Keratinocyte (primary cell): ENCODE measurements around the gene SCARF2. TPM values are rescaled to one million over a fixed set of nuclear protein-coding genes. Genes with fewer than 3 reads are reported as not detected.

ENCODE experiments used
- DNase-seq: peaks from one replicate; pipeline ENCODE4 v3.0.0-alpha.2; 2011; ENCODE audit warnings: low read depth, missing footprints, low spot score
- FAIRE-seq: peaks from 2 replicates; lab custom pipeline; 2011; peaks lifted over from hg19 to GRCh38; lab: Jason Lieb, UNC
- H2AFZ ChIP-seq: 2 replicates; pipeline ENCODE4 v1.6.0; 2012; ENCODE audit warnings: low read length, control low read depth, inconsistent platforms; ENCODE audit not compliant: control insufficient read depth
- H3K27ac ChIP-seq: 2 replicates; pipeline ENCODE4 v1.5.1; 2011; ENCODE audit warnings: low read length; ENCODE audit not compliant: control insufficient read depth, insufficient read depth
- H3K27me3 ChIP-seq: 3 replicates; pipeline ENCODE4 v1.6.0; 2011; ENCODE audit warnings: low read length; ENCODE audit not compliant: control insufficient read depth, insufficient read depth; ENCODE audit errors: extremely low read depth
- H3K36me3 ChIP-seq, 2 experiments: 2 replicates in 1 of 2; 3 replicates in 1 of 2; pipeline ENCODE4 v1.5.1; 2011; ENCODE audit warnings: low read length in 2 of 2, mild to moderate bottlenecking in 1 of 2; ENCODE audit not compliant: control insufficient read depth in 2 of 2, insufficient read depth in 2 of 2; ENCODE audit errors: extremely low read depth in 1 of 2
- H3K4me1 ChIP-seq: 3 replicates; pipeline ENCODE4 v1.5.1; 2011; ENCODE audit warnings: low read length; ENCODE audit not compliant: control insufficient read depth, insufficient read depth; ENCODE audit errors: extremely low read depth
- H3K4me2 ChIP-seq: 3 replicates; pipeline ENCODE4 v1.6.0; 2011; ENCODE audit warnings: low read depth, low read length; ENCODE audit not compliant: control insufficient read depth, insufficient read depth; ENCODE audit errors: extremely low read depth
- H3K4me3 ChIP-seq, 3 experiments: fragments of 200-600 bp in 1 of 3; sonication (generic) in 1 of 3; 2 replicates in 2 of 3; 3 replicates in 1 of 3; pipeline ENCODE4 v1.5.1; 2011 to 2016; ENCODE audit warnings: low read length in 3 of 3, mild to moderate bottlenecking in 3 of 3, control low read depth in 2 of 3, inconsistent platforms in 1 of 3, low read depth in 1 of 3, mixed read lengths in 1 of 3, mixed run types in 1 of 3, moderate library complexity in 1 of 3; ENCODE audit not compliant: control insufficient read depth in 2 of 3, insufficient read depth in 2 of 3; ENCODE audit errors: extremely low read depth in 1 of 3
- H3K79me2 ChIP-seq: 2 replicates; pipeline ENCODE4 v1.6.0; 2012; ENCODE audit warnings: low read length; ENCODE audit not compliant: control insufficient read depth, insufficient read depth
- H3K9ac ChIP-seq: 3 replicates; pipeline ENCODE4 v1.6.0; 2011; ENCODE audit warnings: low read length; ENCODE audit not compliant: control insufficient read depth, insufficient read depth; ENCODE audit errors: extremely low read depth
- H3K9me1 ChIP-seq: 3 replicates; pipeline ENCODE4 v1.6.0; 2011; ENCODE audit warnings: low read length; ENCODE audit not compliant: control insufficient read depth, insufficient read depth; ENCODE audit errors: extremely low read depth
- H3K9me3 ChIP-seq: 2 replicates; pipeline ENCODE4 v1.5.1; 2012; ENCODE audit warnings: low read depth, low read length; ENCODE audit not compliant: control insufficient read depth
- H4K20me1 ChIP-seq: 3 replicates; pipeline ENCODE4 v1.6.0; 2011; ENCODE audit warnings: low read length; ENCODE audit not compliant: control insufficient read depth, insufficient read depth; ENCODE audit errors: extremely low read depth
- CTCF ChIP-seq, 3 experiments: IDR thresholded peaks in 1 of 3; conservative IDR thresholded peaks in 1 of 3; optimal IDR thresholded peaks in 1 of 3; 2 replicates in 2 of 3; 3 replicates in 1 of 3; pipeline versions ENCODE3 to v1.5.1; 2011; ENCODE audit warnings: low read length in 3 of 3, mild to moderate bottlenecking in 3 of 3, moderate library complexity in 2 of 3, control low read depth in 1 of 3, inconsistent platforms in 1 of 3; ENCODE audit not compliant: insufficient read depth in 2 of 3; ENCODE audit errors: extremely low read depth in 1 of 3
- EZH2 ChIP-seq: IDR thresholded peaks from one replicate; pipeline ENCODE4 v1.6.1; 2012; ENCODE audit warnings: inconsistent platforms, mild to moderate bottlenecking, low read length, moderate library complexity
- dilution Hi-C: fragments of 300-500 bp; cut with MboI; formaldehyde crosslinking; loops from one replicate; pipeline ENCODE4 v1.7.0; 2020; ENCODE audit warnings: low sequenced_read_pairs; ENCODE audit not compliant: extremely low pct_ligation_motif_present
- polyA plus RNA-seq, 5 experiments: library from polyadenylated mRNA; depleted of rRNA in 3 of 5; stranded (reverse) in 3 of 5; stranded (forward) in 1 of 5; unstranded in 1 of 5; fragments of >200 nt; gene quantifications; 1 replicate in 1 of 5; 2 replicates in 3 of 5; 3 replicates in 1 of 5; pipeline versions ENCODE4 v1.2.1 to v1.2.3, GENCODE V29; 2011 to 2012; ENCODE audit warnings: missing spikeins in 2 of 5, low read depth in 1 of 5, low replicate concordance in 1 of 5

Gene SCARF2
- polyA plus RNA-seq, 1 donor (not counting 4 experiments of a cell fraction or from before 2014, with no cell fraction given): 0.05 TPM

GRCh38 chr22:20438427-20438677, 727 bp upstream of the SCARF2 start:
- DNase-seq (no peak), FAIRE-seq (no peak)
- Histone ChIP-seq H3K4me3 (no peak overlapping the region), H3K9ac (no peak overlapping the region), H3K9me1 (no peaks in the 10 kb centered on the region), H3K9me3 (no peaks in the 10 kb centered on the region), H3K79me2 (no peaks in the 10 kb centered on the region), H3K27ac (no peak overlapping the region), H3K4me2 (no peak overlapping the region), H3K36me3 (peaks cover 0 to 4% of the 10 kb centered on the region in 2 experiments), H4K20me1 (peaks cover 4% of the 10 kb centered on the region), H3K4me1 (peaks cover 9% of the 10 kb centered on the region), H2AFZ (no peak overlapping the region), H3K27me3 (peaks cover 56% of the 10 kb centered on the region)
- dilution Hi-C loops: no loop called here
- TF ChIP-seq EZH2 (peak; percentile 29), CTCF (optimal IDR thresholded peaks at IDR 0.05 in 1 of 3, IDR thresholded peaks at IDR 0.05 in 1 of 3, conservative IDR thresholded peaks at IDR 0.05 in 1 of 3; ENCODE audit: extremely low read depth in 1 of 3, insufficient read depth in 2 of 3, low read length in 3 of 3) (no peak)

- dilution Hi-C loops: no loop called here
- Histone ChIP-seq H3K27me3 (peaks cover 69% of the 10 kb centered on the region), H2AFZ (no peak overlapping the region), H3K27ac (no peak overlapping the region), H4K20me1 (peaks cover 6% of the 10 kb centered on the region), H3K36me3 (no peaks in the 10 kb centered on the region), H3K4me1 (peaks cover 9% of the 10 kb centered on the region), H3K4me3 (peak overlapping the region in 1 of 3 experiments; percentile 37), H3K79me2 (no peaks in the 10 kb centered on the region), H3K9me3 (no peaks in the 10 kb centered on the region), H3K4me2 (peak overlapping the region; percentile 51), H3K9ac (no peak overlapping the region), H3K9me1 (no peaks in the 10 kb centered on the region)
- DNase-seq (no peak), FAIRE-seq (no peak)
- peak; percentile 99 for TF ChIP-seq EZH2
- no peak for TF ChIP-seq CTCF (optimal IDR thresholded peaks at IDR 0.05 in 1 of 3, IDR thresholded peaks at IDR 0.05 in 1 of 3, conservative IDR thresholded peaks at IDR 0.05 in 1 of 3; ENCODE audit: extremely low read depth in 1 of 3, insufficient read depth in 2 of 3, low read length in 3 of 3)
These were observed 635 bp downstream of the SCARF2 start for GRCh38 chr22:20436768-20437612.
